ENCODE data around the gene NSF.
"Not testable (repeated sequence)": the region's sequence is repeated elsewhere in the genome, so short reads cannot be mapped to it uniquely, and the experiment has no call there.

Gene NSF

GRCh38 chr17:46756081-46756735 is 165.7 kb downstream of the NSF start:
- DNase-seq (ENCODE audit: low read depth) = no peak

- no peak for DNase-seq (ENCODE audit: low read depth)
Observed at GRCh38 chr17:46756861-46757260, 166.4 kb downstream of the NSF start.

- DNase-seq (ENCODE audit: low read depth) = not testable (repeated sequence)
Observed at GRCh38 chr17:46757588-46757987, 167.1 kb downstream of the NSF start.

- DNase-seq (ENCODE audit: low read depth) = no peak
Observed at GRCh38 chr17:46758614-46759013, 168.1 kb downstream of the NSF start.

DNA sequence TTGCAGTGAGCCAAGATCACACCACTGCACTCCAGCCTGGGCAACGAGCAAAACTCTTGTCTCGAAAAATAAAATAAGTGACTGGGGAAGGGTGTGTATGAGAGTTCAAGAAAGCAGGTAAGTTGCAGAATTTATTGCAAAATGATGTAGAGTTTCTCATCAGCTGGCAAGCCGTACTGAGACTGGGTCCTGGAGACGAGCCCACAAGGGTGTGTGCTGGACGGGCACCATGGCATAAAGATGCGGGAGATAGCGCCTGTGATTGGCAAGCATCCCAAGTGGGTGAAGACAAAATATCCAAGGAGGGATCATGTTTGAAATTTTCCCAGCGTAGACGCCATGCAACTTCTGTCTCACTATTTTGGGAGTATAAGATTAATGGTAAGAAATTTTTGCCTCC is 168.7 kb downstream of the NSF start:
- DNase-seq (ENCODE audit: low read depth) = no peak

- no peak for DNase-seq (ENCODE audit: low read depth)
Observed at GRCh38 chr17:46763416-46763815, 172.9 kb downstream of the NSF start.

DNA sequence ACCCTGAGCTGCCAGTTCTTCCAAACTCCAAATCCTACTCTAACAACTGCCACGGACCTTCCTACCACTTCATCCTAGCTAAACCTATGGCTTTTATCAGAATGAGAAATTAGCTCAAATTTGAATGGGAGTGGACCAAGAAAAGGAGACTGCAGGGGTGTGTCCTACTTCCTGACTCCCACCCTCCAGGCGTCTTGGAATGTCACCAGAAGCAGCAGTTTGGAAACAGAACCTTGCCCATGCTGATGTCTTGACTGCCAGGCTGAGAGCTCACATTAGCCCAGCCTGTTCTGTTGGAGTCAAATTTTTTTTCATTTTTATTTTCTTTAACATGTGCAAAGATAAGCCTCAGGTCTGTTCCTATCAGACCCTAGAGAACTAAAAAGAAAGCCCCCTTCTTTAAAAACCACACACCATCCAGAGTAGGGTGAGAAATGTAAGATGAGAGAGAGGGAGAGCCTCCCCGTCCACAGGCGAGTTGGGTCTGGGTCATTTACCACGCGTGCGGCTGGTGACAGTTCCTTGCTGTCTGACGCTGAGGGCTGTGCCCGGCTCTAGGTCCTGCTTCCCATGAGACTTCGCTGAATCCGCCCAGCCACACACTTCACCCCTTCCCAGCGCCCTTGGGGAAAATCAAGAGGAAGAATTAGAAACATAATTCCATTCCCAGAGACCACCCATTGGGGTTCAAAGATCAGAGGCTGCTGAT is 173.7 kb downstream of the NSF start:
- no peak for DNase-seq (ENCODE audit: low read depth)

GRCh38 chr17:46764709-46765401 is 174.4 kb downstream of the NSF start:
- DNase-seq (ENCODE audit: low read depth) = no peak

- DNase-seq (ENCODE audit: low read depth) = no peak
Observed at GRCh38 chr17:46765453-46765852, 175.0 kb downstream of the NSF start.

DNA sequence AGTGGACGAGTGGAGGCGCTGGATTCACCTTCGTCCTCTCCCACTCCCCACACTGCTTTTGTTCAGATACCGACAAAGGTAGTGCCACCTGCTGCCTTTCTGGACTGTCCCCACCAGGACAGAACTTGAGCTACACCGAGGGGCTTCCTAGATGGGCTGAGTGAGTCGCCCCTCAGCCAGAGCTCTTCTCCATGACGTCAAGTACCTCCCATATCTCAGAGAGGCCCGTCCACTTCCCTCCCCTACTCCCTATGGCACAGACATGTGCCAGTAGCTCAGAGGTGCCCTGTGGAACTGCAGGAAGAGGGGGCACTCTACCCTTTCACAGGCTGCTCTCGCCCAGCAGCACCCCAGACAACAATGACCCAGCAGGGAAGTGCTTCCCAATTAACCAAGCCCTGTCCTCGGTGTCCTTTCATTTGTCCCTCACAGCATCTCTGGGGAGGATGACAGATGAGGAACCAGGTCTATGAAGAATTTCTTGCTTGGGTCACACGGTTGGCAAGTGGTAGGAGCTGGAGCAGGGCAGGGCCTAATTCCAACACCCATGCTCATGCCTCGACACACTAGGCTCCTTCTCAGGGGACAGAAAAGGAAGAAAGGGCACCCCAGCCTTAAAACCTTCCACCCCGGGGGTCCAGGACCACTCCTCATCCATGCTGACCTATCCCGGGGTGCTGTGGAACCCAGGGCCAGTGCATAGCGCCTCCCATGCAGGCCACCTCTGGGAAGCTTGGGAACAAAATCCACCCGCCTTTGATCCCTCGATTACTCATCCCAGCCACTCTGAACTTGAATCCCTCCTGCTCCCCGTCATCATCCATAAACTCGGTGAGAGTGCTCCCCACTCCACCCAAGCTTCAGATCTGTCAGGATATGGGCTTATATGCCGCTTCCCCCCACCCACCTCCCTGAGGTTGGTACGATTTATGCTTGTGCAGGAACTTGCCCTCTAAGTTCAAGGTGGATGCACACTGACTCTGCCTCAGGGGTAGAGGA is 176.3 kb downstream of the NSF start:
- DNase-seq (ENCODE audit: low read depth) = no peak

GRCh38 chr17:46768540-46768870 is 178.0 kb downstream of the NSF start:
- no peak for DNase-seq (ENCODE audit: low read depth)

GRCh38 chr17:46768896-46769295 is 178.4 kb downstream of the NSF start:
- DNase-seq (ENCODE audit: low read depth) = not testable (repeated sequence)

- DNase-seq (ENCODE audit: low read depth) = no peak
Observed at GRCh38 chr17:46769531-46770438, 179.3 kb downstream of the NSF start.

DNA sequence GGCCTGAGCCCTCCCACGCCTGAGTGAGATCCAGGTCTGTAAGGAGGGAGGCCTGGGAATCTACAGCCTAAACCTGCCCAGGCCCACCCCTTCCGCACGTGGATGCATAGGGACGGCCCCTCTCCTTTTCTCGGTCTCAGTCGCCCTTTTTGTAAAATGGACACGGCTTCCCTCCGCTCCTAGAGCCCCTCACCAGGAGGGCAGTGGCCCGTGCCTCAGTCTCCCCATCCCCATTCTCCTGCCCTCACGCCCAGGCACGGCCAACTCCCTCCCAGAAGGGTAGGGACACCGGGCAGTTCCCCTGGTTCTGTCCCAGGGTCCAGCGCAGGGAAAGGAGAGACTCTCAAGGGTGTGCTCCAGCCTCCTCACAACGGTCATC is 180.0 kb downstream of the NSF start:
- no peak for DNase-seq (ENCODE audit: low read depth)

DNA sequence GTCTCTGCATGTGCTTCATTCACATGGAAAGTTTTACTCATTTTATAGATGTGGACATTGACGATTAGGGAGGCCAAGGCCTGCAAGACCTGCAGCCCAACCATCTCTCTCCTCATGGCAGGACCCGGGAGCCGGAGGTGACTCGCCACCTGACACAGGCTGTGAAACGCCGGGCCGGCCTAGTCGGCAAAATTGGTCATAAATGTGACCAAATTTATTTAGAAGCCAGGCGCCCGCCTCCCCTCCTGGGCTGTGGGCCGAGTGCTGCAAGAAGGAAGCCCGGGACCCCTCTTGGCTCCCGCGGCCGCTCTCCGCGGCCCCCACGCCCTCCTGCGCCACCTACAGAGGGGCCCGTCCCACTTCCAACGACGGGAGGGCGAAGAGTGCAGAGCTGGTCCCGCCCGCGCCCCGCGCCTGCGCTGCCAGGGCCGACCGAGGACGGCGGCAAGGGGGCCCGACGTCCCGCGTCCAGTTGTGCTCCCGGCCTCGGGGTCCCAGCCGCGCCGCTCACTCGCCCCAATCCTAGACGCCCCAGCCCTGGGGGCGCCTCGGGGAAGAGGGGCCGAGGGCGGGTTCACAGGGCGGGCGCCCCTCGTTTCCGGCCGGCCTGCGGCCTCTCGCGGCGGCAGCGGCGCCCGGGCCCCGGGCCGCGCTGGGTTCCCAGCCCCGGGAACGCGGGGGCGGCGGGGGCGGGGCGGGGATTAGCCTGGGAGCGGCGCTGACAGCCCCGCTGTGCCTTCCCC is 180.5 kb downstream of the NSF start:
- no peak for DNase-seq (ENCODE audit: low read depth)

DNA sequence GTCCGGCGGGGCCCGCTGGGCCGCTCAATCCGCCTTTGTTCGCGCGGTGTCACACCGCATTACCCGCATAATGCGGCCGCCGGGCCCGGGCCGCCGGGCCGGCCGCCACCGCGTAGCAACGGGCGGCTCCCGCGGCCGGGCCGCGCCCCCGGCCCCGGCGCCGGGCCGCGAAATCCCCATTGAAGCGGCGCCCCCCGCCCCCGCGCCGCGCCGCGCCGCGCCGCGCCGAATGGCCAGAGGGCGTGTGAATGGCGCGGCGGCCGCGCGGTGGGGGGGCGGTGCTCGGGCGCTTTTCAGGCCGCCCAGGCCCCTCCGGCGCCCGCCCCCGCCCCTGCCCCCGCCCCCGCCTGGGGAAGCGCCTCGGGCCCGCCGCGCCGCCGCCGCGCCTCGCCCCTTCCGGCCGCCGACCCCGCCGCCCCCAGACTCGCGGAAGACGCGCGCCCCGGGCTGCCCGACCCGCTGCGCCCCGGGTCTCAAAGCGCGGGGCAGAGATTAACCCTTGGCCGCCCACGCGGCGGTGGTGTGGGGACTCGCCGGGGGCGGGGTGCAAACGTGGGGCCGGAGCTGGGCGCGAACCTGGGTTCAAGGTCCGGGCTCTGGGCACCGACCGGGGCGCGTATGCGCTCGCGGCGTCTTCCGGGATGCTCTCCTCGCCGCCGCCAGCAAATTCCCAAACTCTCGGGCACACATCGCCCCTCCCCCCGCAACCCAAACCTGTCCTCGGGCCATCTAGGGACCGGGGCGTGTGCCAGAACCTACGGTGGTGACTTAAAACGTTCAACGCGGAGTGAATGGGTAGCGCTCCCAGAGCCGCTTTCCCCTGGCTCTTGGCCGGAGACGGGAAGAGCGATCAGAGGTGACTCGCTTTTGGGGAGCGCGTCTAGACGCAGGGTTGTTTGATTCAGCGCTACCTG is 181.3 kb downstream of the NSF start:
- no peak for DNase-seq (ENCODE audit: low read depth)

DNA sequence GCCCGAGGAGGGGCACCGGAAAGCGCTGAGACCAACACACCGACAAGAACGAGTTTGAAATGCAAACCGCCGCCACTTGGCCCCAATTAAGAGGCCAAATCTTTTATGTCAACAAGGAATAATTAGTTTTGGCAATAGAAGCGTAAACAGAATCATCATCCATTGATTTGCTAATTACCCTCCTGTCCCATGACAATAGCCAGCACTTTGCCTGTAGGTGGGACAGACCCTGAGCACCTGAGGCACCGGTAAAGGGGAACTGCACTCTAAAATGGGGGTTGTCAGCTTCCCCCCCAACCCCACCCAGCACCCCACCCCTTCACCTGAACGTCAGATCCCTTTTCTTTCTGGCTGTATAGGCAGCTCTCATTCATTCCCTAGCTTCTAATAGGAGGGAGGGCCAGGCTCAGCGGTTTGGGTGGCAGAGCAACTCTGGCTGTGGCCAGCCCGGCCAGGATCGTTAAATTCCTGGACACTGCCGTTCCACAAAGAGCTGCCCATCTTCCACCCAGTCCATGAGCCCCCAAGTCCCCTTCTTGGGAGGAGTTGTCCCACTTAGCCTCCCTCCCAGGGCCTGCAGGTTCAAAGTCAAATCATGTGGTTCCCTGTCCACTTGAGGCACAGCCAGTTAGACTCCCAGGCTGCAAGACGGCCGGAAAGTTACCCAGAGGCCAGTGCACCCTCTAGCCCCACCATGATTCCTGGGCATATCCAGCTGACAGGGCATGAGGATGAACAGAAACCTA is 182.2 kb downstream of the NSF start:
- no peak for DNase-seq (ENCODE audit: low read depth)

DNA sequence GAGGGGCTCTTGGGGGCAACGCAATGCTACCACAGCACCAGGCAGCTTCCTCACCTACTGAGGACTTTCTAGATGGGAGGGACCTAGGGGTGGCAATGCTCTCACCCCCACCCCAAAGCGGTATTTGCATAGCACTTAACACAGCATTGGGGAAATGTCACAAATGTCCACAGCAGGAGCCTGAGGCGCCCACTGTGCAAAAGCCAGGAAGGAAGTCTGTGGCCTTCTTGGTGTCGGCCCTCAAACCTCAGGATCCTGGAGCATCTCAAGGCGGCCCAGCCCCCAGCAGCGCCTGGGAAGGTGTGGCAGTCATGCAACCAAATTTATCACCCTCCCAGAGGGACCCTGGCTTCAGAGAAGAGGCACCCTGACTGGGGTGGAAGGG is 182.7 kb downstream of the NSF start:
- DNase-seq (ENCODE audit: low read depth) = no peak

- no peak for DNase-seq (ENCODE audit: low read depth)
Observed at GRCh38 chr17:46773676-46774075, 183.2 kb downstream of the NSF start.
